ENCODE results near the gene POU3F3. TPM values are rescaled to one million over a fixed set of nuclear protein-coding genes. Genes with fewer than 3 reads are reported as not detected.

POU3F3 gene
- total RNA-seq: not detected

- peak; percentile 42 to 83 for DNase-seq
These were observed at the start of gene POU3F3 for GRCh38 chr2:104853534-104854497. TSS of gene POU3F3 (plus strand) at chr2:104854115. CDS start at chr2:104855511, 1,396 bp downstream.

GRCh38 chr2:104804148-104804890, 49.6 kb upstream of the POU3F3 start:
- Histone ChIP-seq H3K36me3 (no peaks in the 10 kb centered on the region), H3K4me3 (no peak overlapping the region), H3K4me1 (no peaks in the 10 kb centered on the region), H3K27ac (no peak overlapping the region), H3K27me3 (no peaks in the 10 kb centered on the region), H3K9me3 (no peaks in the 10 kb centered on the region)
- ATAC-seq (ENCODE audit: low FRiP score in 2 of 2): no peak
- no peak for TF ChIP-seq EP300 (IDR thresholded peaks at IDR 0.05)
- TF ChIP-seq, protein P1, sequence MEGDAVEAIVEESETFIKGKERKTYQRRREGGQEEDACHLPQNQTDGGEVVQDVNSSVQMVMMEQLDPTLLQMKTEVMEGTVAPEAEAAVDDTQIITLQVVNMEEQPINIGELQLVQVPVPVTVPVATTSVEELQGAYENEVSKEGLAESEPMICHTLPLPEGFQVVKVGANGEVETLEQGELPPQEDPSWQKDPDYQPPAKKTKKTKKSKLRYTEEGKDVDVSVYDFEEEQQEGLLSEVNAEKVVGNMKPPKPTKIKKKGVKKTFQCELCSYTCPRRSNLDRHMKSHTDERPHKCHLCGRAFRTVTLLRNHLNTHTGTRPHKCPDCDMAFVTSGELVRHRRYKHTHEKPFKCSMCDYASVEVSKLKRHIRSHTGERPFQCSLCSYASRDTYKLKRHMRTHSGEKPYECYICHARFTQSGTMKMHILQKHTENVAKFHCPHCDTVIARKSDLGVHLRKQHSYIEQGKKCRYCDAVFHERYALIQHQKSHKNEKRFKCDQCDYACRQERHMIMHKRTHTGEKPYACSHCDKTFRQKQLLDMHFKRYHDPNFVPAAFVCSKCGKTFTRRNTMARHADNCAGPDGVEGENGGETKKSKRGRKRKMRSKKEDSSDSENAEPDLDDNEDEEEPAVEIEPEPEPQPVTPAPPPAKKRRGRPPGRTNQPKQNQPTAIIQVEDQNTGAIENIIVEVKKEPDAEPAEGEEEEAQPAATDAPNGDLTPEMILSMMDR (IDR thresholded peaks at IDR 0.05): no peak
- TF ChIP-seq POLR2A (IDR thresholded peaks at IDR 0.05): no peak
- no peak for TF ChIP-seq POLR2AphosphoS5 (IDR thresholded peaks at IDR 0.05)
- WGBS, 2 donors: 82 to 86% methylated on average over 6 of the region's 6 CpGs
- no peak for DNase-seq

More at GRCh38 chr2:104853534-104854497, at the start of gene POU3F3:
- no peaks in the 10 kb centered on the region for H3K9me3 ChIP-seq
- no peak for TF ChIP-seq POLR2A (IDR thresholded peaks at IDR 0.05)
- TF ChIP-seq, protein P1 (IDR thresholded peaks at IDR 0.05): no peak
- TF ChIP-seq EP300 (IDR thresholded peaks at IDR 0.05): no peak
- no peak for TF ChIP-seq POLR2AphosphoS5 (IDR thresholded peaks at IDR 0.05)
- 5 to 6% methylated on average over 65 of the region's 65 CpGs for WGBS, 2 donors
- peaks cover 39 to 69% (median 44%) of the 10 kb centered on the region in 4 donors for H3K4me1 ChIP-seq
- no peak within 1 kb of the TSS for H3K27ac ChIP-seq
- peak in 1 of 2 donors; percentile 64 for ATAC-seq (ENCODE audit: low FRiP score in 2 of 2)
- no peaks in the 10 kb centered on the region for H3K36me3 ChIP-seq
- peaks cover 0 to 78% (median 53%) of the 10 kb centered on the region in 4 donors for H3K27me3 ChIP-seq
- peak within 1 kb of the TSS in 3 of 4 donors; percentile 30 to 48 (median 30) for H3K4me3 ChIP-seq

DNA sequence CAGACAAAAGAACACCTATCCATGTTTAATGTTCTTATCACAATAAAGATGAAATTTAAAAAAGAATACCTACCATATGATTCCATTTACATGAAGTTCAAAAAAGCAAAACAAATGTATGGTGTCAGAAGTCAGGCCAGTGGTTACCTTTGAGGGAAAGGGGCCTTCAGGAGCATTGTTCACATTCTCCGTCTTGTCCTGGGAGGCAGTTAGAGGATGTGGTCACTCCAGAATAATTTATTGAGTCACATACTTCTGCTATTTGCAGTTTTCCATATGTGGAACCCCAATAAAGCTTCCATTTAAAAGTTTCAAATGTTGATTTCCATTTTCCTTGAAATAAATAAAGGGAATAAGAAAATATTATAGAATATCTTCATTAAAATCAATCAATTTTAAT, 41.6 kb upstream of the POU3F3 start:
- Histone ChIP-seq H3K36me3 (no peaks in the 10 kb centered on the region), H3K27me3 (no peaks in the 10 kb centered on the region), H3K27ac (no peak overlapping the region), H3K9me3 (peaks cover 0 to 5% (median 0%) of the 10 kb centered on the region in 4 donors), H3K4me1 (no peaks in the 10 kb centered on the region), H3K4me3 (no peak overlapping the region)
- TF ChIP-seq, protein P1 (IDR thresholded peaks at IDR 0.05): no peak
- TF ChIP-seq EP300 (IDR thresholded peaks at IDR 0.05) (no peak), POLR2A (IDR thresholded peaks at IDR 0.05) (no peak), POLR2AphosphoS5 (IDR thresholded peaks at IDR 0.05) (no peak)
- DNase-seq (no peak), ATAC-seq (ENCODE audit: low FRiP score in 2 of 2) (no peak)
- WGBS, 2 donors: 55 to 77% methylated on average over 1 of the region's 1 CpG

- H3K36me3 ChIP-seq: no peaks in the 10 kb centered on the region
- TF ChIP-seq, protein P1 (IDR thresholded peaks at IDR 0.05): no peak
- TF ChIP-seq POLR2A (IDR thresholded peaks at IDR 0.05) (no peak), EP300 (IDR thresholded peaks at IDR 0.05) (no peak), POLR2AphosphoS5 (IDR thresholded peaks at IDR 0.05) (no peak)
- DNase-seq: no peak
- no peaks in the 10 kb centered on the region for H3K27me3 ChIP-seq
- WGBS, 2 donors: 83 to 88% methylated on average over 5 of the region's 5 CpGs
- H3K27ac ChIP-seq: no peak overlapping the region
- no peak overlapping the region for H3K4me3 ChIP-seq
- no peaks in the 10 kb centered on the region for H3K9me3 ChIP-seq
- no peak for ATAC-seq (ENCODE audit: low FRiP score in 2 of 2)
- H3K4me1 ChIP-seq: no peaks in the 10 kb centered on the region
These were observed 37.8 kb upstream of the POU3F3 start for GRCh38 chr2:104816143-104816542.
